NCI-H526 (cell line): Measurements from ENCODE around the gene TCIRG1.
A peak's percentile ranks its signal among the peaks of the same experiment; 100 is the strongest.
"Not testable (repeated sequence)": the region's sequence is repeated elsewhere in the genome, so short reads cannot be mapped to it uniquely, and the experiment has no call there.

ENCODE experiments used
- DNase-seq, 2 experiments: peaks; one replicate each; lab custom pipeline; 2025; lab: John Stamatoyannopoulos, UW

Gene TCIRG1

GRCh38 chr11:68083517-68083916, 44.7 kb downstream of the TCIRG1 start:
- no peak for DNase-seq

GRCh38 chr11:68089679-68090078, 50.9 kb downstream of the TCIRG1 start:
- DNase-seq = no peak

- no peak for DNase-seq
Measured at GRCh38 chr11:68090287-68090686, 51.5 kb downstream of the TCIRG1 start.

- peak in 1 of 2 experiments; percentile 31 for DNase-seq
Measured at GRCh38 chr11:68090706-68091105, 51.9 kb downstream of the TCIRG1 start.

- DNase-seq = no peak
Measured at GRCh38 chr11:68092411-68092810, 53.6 kb downstream of the TCIRG1 start.

- DNase-seq = not testable (repeated sequence)
Measured at GRCh38 chr11:68092946-68093345, 54.1 kb downstream of the TCIRG1 start.

GRCh38 chr11:68093565-68093964, 54.7 kb downstream of the TCIRG1 start:
- no peak for DNase-seq

GRCh38 chr11:68096962-68097361, 58.1 kb downstream of the TCIRG1 start:
- DNase-seq = no peak

GRCh38 chr11:68099057-68099456, 60.2 kb downstream of the TCIRG1 start:
- DNase-seq = no peak

GRCh38 chr11:68099474-68100405, 60.9 kb downstream of the TCIRG1 start:
- DNase-seq = peak; percentile 49 to 67
